ENCODE results near the gene CACNA1C.

DNA sequence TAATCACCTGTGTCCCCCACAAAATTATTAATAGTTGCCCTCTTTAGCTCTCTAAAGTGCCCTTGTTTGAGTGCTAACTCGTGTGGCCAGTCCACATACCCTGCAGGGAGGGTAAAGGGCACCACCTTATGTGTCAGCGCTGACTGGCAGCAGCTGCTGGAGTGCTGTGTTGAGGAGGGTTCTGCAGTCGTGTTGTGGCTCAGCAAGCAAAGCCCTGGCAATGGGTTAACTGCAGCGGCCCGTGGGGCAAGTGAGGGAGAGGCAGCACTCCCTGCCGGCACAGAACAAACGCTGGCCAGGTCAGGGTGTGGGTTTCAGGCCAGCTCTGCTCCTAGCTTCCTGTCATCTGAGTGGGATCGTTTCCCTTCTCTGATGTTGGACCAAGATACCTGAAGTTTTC, 369.8 kb downstream of the CACNA1C start:
- TF ChIP-seq POLR2A (IDR thresholded peaks at IDR 0.05; ENCODE audit: low read depth, low read length) (no peak), POLR2AphosphoS5 (IDR thresholded peaks at IDR 0.05; ENCODE audit: low read depth, low read length) (no peak), PAX5 (IDR thresholded peaks at IDR 0.05; ENCODE audit: insufficient read depth, low read length, severe bottlenecking) (no peak), SPI1 (IDR thresholded peaks at IDR 0.05; ENCODE audit: low read depth, low read length) (no peak)

Measured in GM12891 (cell line).